Stimulated activated CD4-positive, alpha-beta T cell treated with anti-CD3 and anti-CD28 coated beads, TNF-alpha, amount 100 ng/mL, for 4 hours (primary cell): Measurements from ENCODE around the gene CYP3A7.
"Not testable (repeated sequence)": the region's sequence is repeated elsewhere in the genome, so short reads cannot be mapped to it uniquely, and the experiment has no call there.

Experiments
- DNase-seq, 3 experiments: peaks; one replicate each; pipeline ENCODE4 v3.0.0-alpha.2; 2020; ENCODE audit warnings: low read depth in 3 of 3

CYP3A7 gene

GRCh38 chr7:99669782-99670181 is 65.2 kb downstream of the CYP3A7 start:
- DNase-seq = no peak

GRCh38 chr7:99668541-99668940 is 66.5 kb downstream of the CYP3A7 start:
- no peak for DNase-seq

- DNase-seq = no peak
Measured at GRCh38 chr7:99667179-99667578, 67.8 kb downstream of the CYP3A7 start.

GRCh38 chr7:99666013-99666395 is 69.0 kb downstream of the CYP3A7 start:
- no peak for DNase-seq

- no peak for DNase-seq
Measured at GRCh38 chr7:99665312-99666012, 69.5 kb downstream of the CYP3A7 start.

- not testable (repeated sequence) for DNase-seq
Measured at GRCh38 chr7:99657879-99658278, 77.1 kb downstream of the CYP3A7 start.
